AG10803 (cell line): ENCODE data around the gene FHIT.

Source experiments
- DNase-seq: peaks from one replicate; pipeline ENCODE4 v3.0.0; 2010; ENCODE audit warnings: low read depth
- H3K4me3 ChIP-seq: 2 replicates; pipeline ENCODE4 v1.5.1; 2011; ENCODE audit warnings: mild to moderate bottlenecking, low read length, control low read depth
- CTCF ChIP-seq: conservative IDR thresholded peaks from 2 replicates; pipeline ENCODE4 v1.5.1; 2011; ENCODE audit warnings: mild to moderate bottlenecking, low read length, control low read depth, inconsistent platforms

Gene FHIT

GRCh38 chr3:60298141-60298540 is 953.1 kb downstream of the FHIT start:
- TF ChIP-seq CTCF, result no peak
- H3K4me3 ChIP-seq, result no peak overlapping the region
- DNase-seq, result no peak

- H3K4me3 ChIP-seq, result no peak overlapping the region
- DNase-seq, result peak; percentile 62
- no peak for TF ChIP-seq CTCF
Observed at GRCh38 chr3:60294181-60294580, 957.1 kb downstream of the FHIT start.

GRCh38 chr3:60291115-60291514 is 960.1 kb downstream of the FHIT start:
- TF ChIP-seq CTCF, result no peak
- no peak for DNase-seq
- H3K4me3 ChIP-seq, result no peak overlapping the region

- DNase-seq, result no peak
- no peak for TF ChIP-seq CTCF
- H3K4me3 ChIP-seq, result no peak overlapping the region
Observed at GRCh38 chr3:60290122-60290492, 961.1 kb downstream of the FHIT start.

- TF ChIP-seq CTCF, result no peak
- H3K4me3 ChIP-seq, result no peak overlapping the region
- peak; percentile 49 for DNase-seq
Observed at GRCh38 chr3:60289341-60290121, 961.7 kb downstream of the FHIT start.

GRCh38 chr3:60282866-60283265 is 968.4 kb downstream of the FHIT start:
- no peak for TF ChIP-seq CTCF
- no peak for DNase-seq
- H3K4me3 ChIP-seq, result no peak overlapping the region

GRCh38 chr3:60281970-60282369 is 969.3 kb downstream of the FHIT start:
- no peak overlapping the region for H3K4me3 ChIP-seq
- no peak for TF ChIP-seq CTCF
- DNase-seq, result no peak
